HG02763 (cell line): Measurements from ENCODE around the gene PHKG2.

Experiments used
- ATAC-seq: cut with Tn5 transposase; IDR thresholded peaks from one replicate; pipeline ENCODE4 v1.9.1; 2021; ENCODE audit warnings: mild to moderate bottlenecking, moderate library complexity; ENCODE audit not compliant: unreplicated experiment

PHKG2 gene

DNA sequence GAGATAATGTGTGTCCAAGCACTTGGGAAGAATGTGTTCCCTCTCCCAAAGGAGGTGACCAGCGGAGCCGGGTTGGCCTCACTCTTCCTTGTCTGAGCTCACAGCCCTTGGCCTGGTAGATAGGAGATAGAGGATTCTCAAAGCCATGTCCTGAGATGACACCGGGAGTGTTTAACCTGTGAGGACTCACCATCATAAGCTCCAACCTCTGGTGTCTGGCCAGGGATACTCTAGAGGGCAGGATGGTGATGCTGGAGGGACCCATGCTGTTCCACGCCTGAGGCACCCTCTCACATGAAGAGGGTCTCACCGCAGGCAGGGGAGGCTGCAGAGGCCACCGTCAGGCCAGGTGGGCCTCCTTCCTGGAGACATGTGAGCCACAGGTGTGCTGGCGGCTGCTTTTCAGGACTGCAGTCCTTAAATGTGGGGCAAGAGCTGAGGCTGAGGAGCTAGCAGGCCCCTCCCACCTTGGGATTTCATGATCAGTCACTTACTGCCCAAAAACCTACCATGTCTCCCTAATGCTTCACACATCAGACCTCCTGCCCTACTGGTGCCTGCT is 45.4 kb downstream of the PHKG2 start:
- no peak for ATAC-seq

GRCh38 chr16:30794634-30795033 is 46.4 kb downstream of the PHKG2 start:
- no peak for ATAC-seq

GRCh38 chr16:30797670-30798309 is 49.6 kb downstream of the PHKG2 start:
- no peak for ATAC-seq
